H1 (cell line): ENCODE results near the gene CERKL. TPM values are rescaled to one million over a fixed set of nuclear protein-coding genes. Genes with fewer than 3 reads are reported as not detected.

Source experiments
- CTCF ChIA-PET: fragments of 300-600 bp; sonication (Branson Sonifier 250); formaldehyde crosslinking; loops from one replicate; lab custom pipeline; 2021; ENCODE audit not compliant: partially characterized antibody; lab: Charles Lee
- POLR2A ChIA-PET: fragments of 300-600 bp; sonication (Branson Sonifier 250); formaldehyde crosslinking; loops from one replicate; lab custom pipeline; 2021; ENCODE audit warnings: inconsistent platforms; ENCODE audit not compliant: partially characterized antibody; lab: Charles Lee
- DNase-seq, 2 experiments: peaks; one replicate each; pipeline versions ENCODE4 v3.0.0 to v3.0.0-alpha.2; 2010 to 2022; ENCODE audit warnings: low spot score in 2 of 2, low read depth in 1 of 2, mixed read lengths in 1 of 2
- FAIRE-seq: peaks from 2 replicates; lab custom pipeline; 2011; peaks lifted over from hg19 to GRCh38; lab: Jason Lieb, UNC
- H2AFZ ChIP-seq: 2 replicates; pipeline ENCODE4 v1.8.1; 2012; ENCODE audit warnings: low read length, inconsistent platforms
- H2AK5ac ChIP-seq: 2 replicates; pipeline ENCODE4 v1.6.1; 2013; ENCODE audit warnings: low read depth, low read length
- H2BK120ac ChIP-seq: replicated peaks from 2 replicates; pipeline ENCODE3; 2013; ENCODE audit warnings: low read depth, low read length, inconsistent platforms
- H2BK12ac ChIP-seq: 2 replicates; pipeline ENCODE4 v1.6.1; 2013; ENCODE audit warnings: low read depth, low read length
- H2BK15ac ChIP-seq: 2 replicates; pipeline ENCODE4 v1.6.1; 2013; ENCODE audit warnings: low read length
- H2BK20ac ChIP-seq: 2 replicates; pipeline ENCODE4 v1.6.1; 2013; ENCODE audit warnings: low read length
- H2BK5ac ChIP-seq: 2 replicates; pipeline ENCODE4 v1.6.1; 2013; ENCODE audit warnings: low read depth, low read length
- H3K14ac ChIP-seq: 2 replicates; pipeline ENCODE4 v1.6.1; 2013; ENCODE audit warnings: inconsistent platforms; ENCODE audit not compliant: insufficient read length
- H3K18ac ChIP-seq: 2 replicates; pipeline ENCODE4 v1.6.1; 2013; ENCODE audit warnings: low read length; ENCODE audit errors: extremely low read depth
- H3K23ac ChIP-seq: 2 replicates; pipeline ENCODE4 v1.6.1; 2013; ENCODE audit warnings: inconsistent platforms; ENCODE audit not compliant: insufficient read length
- H3K23me2 ChIP-seq: 2 replicates; pipeline ENCODE4 v1.6.1; 2013; ENCODE audit warnings: low read depth, low read length
- H3K27ac ChIP-seq: 2 replicates; pipeline ENCODE4 v1.6.1; 2011; ENCODE audit warnings: low read depth, low read length, inconsistent platforms
- H3K27me3 ChIP-seq, 4 experiments: replicated peaks in 1 of 4; 1 replicate in 1 of 4; 2 replicates in 3 of 4; pipeline versions ENCODE4 v1.6.1 to v1.8.1; 2011 to 2013; ENCODE audit warnings: low read length in 3 of 4, mild to moderate bottlenecking in 3 of 4, inconsistent platforms in 2 of 4, mixed read lengths in 2 of 4, moderate library complexity in 1 of 4; ENCODE audit not compliant: control insufficient read depth in 3 of 4, insufficient read depth in 3 of 4; ENCODE audit errors: extremely low read depth in 1 of 4
- H3K36me3 ChIP-seq, 4 experiments: 2 replicates each; pipeline versions ENCODE4 v1.6.1 to v1.8.1; 2011 to 2013; ENCODE audit warnings: mild to moderate bottlenecking in 4 of 4, low read length in 3 of 4, moderate library complexity in 2 of 4, control low read depth in 1 of 4, inconsistent platforms in 1 of 4; ENCODE audit not compliant: insufficient read depth in 4 of 4, control insufficient read depth in 2 of 4
- H3K4ac ChIP-seq: replicated peaks from 2 replicates; pipeline ENCODE3; 2013; ENCODE audit warnings: low read length, low read depth, mixed read lengths, inconsistent platforms; ENCODE audit not compliant: insufficient read length
- H3K4me1 ChIP-seq, 4 experiments: replicated peaks in 1 of 4; 1 replicate in 1 of 4; 2 replicates in 3 of 4; pipeline versions ENCODE4 v1.6.1 to v1.8.1; 2011 to 2013; ENCODE audit warnings: low read length in 3 of 4, inconsistent platforms in 2 of 4, mixed read lengths in 1 of 4; ENCODE audit not compliant: insufficient read depth in 4 of 4, control insufficient read depth in 3 of 4
- H3K4me2 ChIP-seq, 2 experiments: 2 replicates each; pipeline versions ENCODE4 v1.6.1 to v1.8.1; 2011 to 2013; ENCODE audit warnings: low read depth in 2 of 2, low read length in 2 of 2, control low read depth in 1 of 2, inconsistent platforms in 1 of 2, mild to moderate bottlenecking in 1 of 2; ENCODE audit not compliant: insufficient read depth in 1 of 2
- H3K4me3 ChIP-seq, 4 experiments: fragments of 200-600, 300-600 bp in 1 of 4; sonication (generic), shearing (Covaris generic), sonication (Bioruptor Twin) in 1 of 4; 2 replicates each; pipeline versions ENCODE4 v1.5.1 to v1.8.1; 2011 to 2016; ENCODE audit warnings: low read length in 4 of 4, low read depth in 3 of 4, control low read depth in 2 of 4, inconsistent platforms in 2 of 4, mild to moderate bottlenecking in 2 of 4, mixed read lengths in 1 of 4, moderate library complexity in 1 of 4; ENCODE audit not compliant: insufficient read depth in 2 of 4; ENCODE audit errors: extremely low read depth in 1 of 4
- H3K56ac ChIP-seq: replicated peaks from 2 replicates; pipeline ENCODE3; 2013; ENCODE audit warnings: low read depth, mild to moderate bottlenecking, mixed read lengths, low read length, inconsistent platforms; ENCODE audit not compliant: insufficient read length
- H3K79me1 ChIP-seq: 2 replicates; pipeline ENCODE4 v1.6.1; 2013; ENCODE audit warnings: low read depth, low read length, control low read depth
- H3K79me2 ChIP-seq, 2 experiments: 2 replicates each; pipeline versions ENCODE4 v1.6.1 to v1.8.1; 2012 to 2013; ENCODE audit warnings: low read length in 2 of 2, mild to moderate bottlenecking in 2 of 2, inconsistent platforms in 1 of 2; ENCODE audit not compliant: insufficient read depth in 2 of 2, control insufficient read depth in 1 of 2
- H3K9ac ChIP-seq, 4 experiments: replicated peaks in 1 of 4; 1 replicate in 1 of 4; 2 replicates in 3 of 4; pipeline versions ENCODE4 v1.6.1 to v1.8.1; 2011 to 2013; ENCODE audit warnings: low read depth in 3 of 4, low read length in 3 of 4, control low read depth in 2 of 4, mild to moderate bottlenecking in 2 of 4, moderate library complexity in 2 of 4, inconsistent platforms in 1 of 4; ENCODE audit errors: extremely low read depth in 1 of 4
- H3K9me3 ChIP-seq, 2 experiments: 2 replicates each; pipeline versions ENCODE4 v1.6.1 to v1.8.1; 2012 to 2013; ENCODE audit warnings: mild to moderate bottlenecking in 2 of 2, moderate library complexity in 2 of 2, control low read depth in 1 of 2, inconsistent platforms in 1 of 2, low read depth in 1 of 2, low read length in 1 of 2, mixed read lengths in 1 of 2; ENCODE audit not compliant: insufficient read depth in 2 of 2
- H4K20me1 ChIP-seq, 2 experiments: replicated peaks in 1 of 2; 2 replicates each; pipeline versions ENCODE3 to v1.8.1; 2011 to 2013; ENCODE audit warnings: inconsistent platforms in 2 of 2, low read length in 2 of 2, mild to moderate bottlenecking in 1 of 2; ENCODE audit not compliant: insufficient read depth in 2 of 2, control insufficient read depth in 1 of 2
- H4K5ac ChIP-seq: 2 replicates; pipeline ENCODE4 v1.6.1; 2013; ENCODE audit warnings: low read length, low read depth, mixed read lengths, inconsistent platforms; ENCODE audit not compliant: insufficient read length
- H4K8ac ChIP-seq: 2 replicates; pipeline ENCODE4 v1.8.0; 2013; ENCODE audit warnings: mild to moderate bottlenecking, moderate library complexity, low read length, inconsistent platforms; ENCODE audit not compliant: insufficient read depth; ENCODE audit errors: extremely low read depth
- H4K91ac ChIP-seq: replicated peaks from 2 replicates; pipeline ENCODE3; 2013; ENCODE audit warnings: low read length, mixed read lengths, inconsistent platforms; ENCODE audit not compliant: insufficient read length
- GABPA ChIP-seq: IDR thresholded peaks from 2 replicates; pipeline ENCODE4 v1.6.1; 2011; ENCODE audit warnings: mild to moderate bottlenecking, low read length, moderate library complexity, borderline replicate concordance; ENCODE audit not compliant: insufficient read depth
- SAP30 ChIP-seq: fragments of 300-600 bp; sonication (generic); IDR thresholded peaks from 2 replicates; pipeline ENCODE4 v1.7.1; 2012; ENCODE audit warnings: low read length, moderate library complexity, mild to moderate bottlenecking, inconsistent platforms; ENCODE audit not compliant: insufficient read depth, insufficient replicate concordance
- SRF ChIP-seq: IDR thresholded peaks from 2 replicates; pipeline ENCODE4 v1.6.1; 2011; ENCODE audit warnings: mild to moderate bottlenecking, low read depth, low read length, moderate library complexity
- YY1 ChIP-seq: IDR thresholded peaks from 2 replicates; pipeline ENCODE4 v1.6.1; 2011; ENCODE audit warnings: low read depth, mild to moderate bottlenecking, low read length
- WGBS, 2 experiments: shearing (Covaris generic) in 1 of 2; methylation state at CpG; one replicate each; pipeline versions ENCODE4 v1.1.6 to v1.1.7; 2013 to 2015; ENCODE audit warnings: low lambda C conversion rate in 2 of 2, mixed read lengths in 2 of 2, inconsistent platforms in 1 of 2, low coverage in 1 of 2, missing lambda C conversion rate in 1 of 2; ENCODE audit not compliant: insufficient replicate concordance in 2 of 2, insufficient coverage in 1 of 2, insufficient read length in 1 of 2; ENCODE audit errors: extremely low coverage in 1 of 2, missing lambda C conversion rate in 1 of 2; 5-methylcytosine and 5-hydroxymethylcytosine counted together
- polyA plus RNA-seq, 7 experiments: library from polyadenylated mRNA; depleted of rRNA in 3 of 7; stranded (reverse) in 5 of 7; unstranded in 2 of 7; fragments of >200 nt in 5 of 7; fragments of 200-250 nt in 2 of 7; gene quantifications; 1 replicate in 5 of 7; 2 replicates in 1 of 7; 4 replicates in 1 of 7; pipeline versions ENCODE4 v1.2.1 to v1.2.3, GENCODE V29; 2011 to 2013; ENCODE audit warnings: missing spikeins in 2 of 7, mixed read lengths in 2 of 7
- total RNA-seq: library from RNA; stranded (reverse); fragmentation: NEBNext Ultra II Directional; extraction: Animal tissue kit (Norgen Biotek cat#: 25700); gene quantifications from 2 replicates; pipeline ENCODE4 v1.2.1, GENCODE V29; 2021

The CERKL gene
- total and polyA plus RNA-seq, 2 of the 8 experiments (the other 6 are each of a cell fraction or from before 2014, with no cell fraction given), result 0.05 TPM; not detected in 1

DNA sequence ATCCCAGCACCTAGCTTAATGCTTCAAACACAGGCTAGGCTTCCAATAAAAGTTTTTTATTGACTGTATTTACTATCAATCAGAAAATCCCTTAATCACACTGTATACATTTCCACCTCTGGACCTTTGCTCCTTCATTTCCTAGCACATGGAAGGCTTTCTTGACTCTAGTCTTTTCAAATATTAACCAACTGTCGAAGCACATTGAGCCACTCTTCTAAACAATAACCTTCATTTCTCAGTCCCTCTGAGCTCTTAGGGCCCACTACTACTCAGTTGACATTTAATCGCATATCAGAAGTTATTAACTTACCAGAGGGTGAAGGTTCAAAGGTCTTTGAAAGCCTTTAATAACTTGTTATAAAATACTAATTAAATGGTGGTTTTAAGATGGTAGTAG, 37.4 kb downstream of the CERKL start:
- Histone ChIP-seq H3K4ac (no peak overlapping the region), H3K4me2 (no peak overlapping the region), H3K27ac (no peak overlapping the region), H4K91ac (no peak overlapping the region), H2BK5ac (no peak overlapping the region), H3K79me2 (no peaks in the 10 kb centered on the region), H3K4me3 (no peak overlapping the region), H3K23ac (no peak overlapping the region), H3K9me3 (no peaks in the 10 kb centered on the region), H3K79me1 (no peaks in the 10 kb centered on the region), H3K56ac (no peak overlapping the region), H4K20me1 (no peaks in the 10 kb centered on the region), H2BK15ac (no peak overlapping the region), H3K9ac (no peak overlapping the region), H3K18ac (no peak overlapping the region), H3K23me2 (no peaks in the 10 kb centered on the region), H3K27me3 (peaks cover 0 to 1% (median 0%) of the 10 kb centered on the region in 4 experiments; a peak in 1 of 7 replicates), H2AK5ac (no peak overlapping the region), H4K5ac (no peak overlapping the region), H2BK120ac (no peak overlapping the region), H2BK12ac (no peak overlapping the region), H4K8ac (no peak overlapping the region), H2BK20ac (no peak overlapping the region), H2AFZ (no peak overlapping the region), H3K36me3 (no peaks in the 10 kb centered on the region), H3K4me1 (no peaks in the 10 kb centered on the region), H3K14ac (no peak overlapping the region)
- FAIRE-seq, result no peak
- POLR2A ChIA-PET, result interaction anchor here (0.8 kb wide), 1 partner anchor 946 kb away, joined by 3 read pairs; no protein-coding TSS in a partner anchor
- CTCF ChIA-PET, result no interaction called here
- WGBS, 2 experiments, result 94% methylated on average over 2 of the region's 2 CpGs; no CpG with 5 or more reads in 1 of the 2 experiments
- no peak for DNase-seq
- TF ChIP-seq SRF (no peak), GABPA (no peak), YY1 (no peak), SAP30 (no peak)
